DMS153 (cell line): ENCODE results near the gene LIG3.
"Not testable (repeated sequence)": the region's sequence is repeated elsewhere in the genome, so short reads cannot be mapped to it uniquely, and the experiment has no call there.

Experiments used
- DNase-seq: peaks from one replicate; lab custom pipeline; 2025; lab: John Stamatoyannopoulos, UW

Gene LIG3

GRCh38 chr17:34980353-34980680 is at the start of gene LIG3:
LIG3 (plus strand) TSS chr17:34980512; CDS start chr17:34983006, 2,494 bp downstream.
- peak; percentile 85 for DNase-seq

- not testable (repeated sequence) for DNase-seq
Measured at GRCh38 chr17:34950780-34951179, 29.5 kb upstream of the LIG3 start.

- DNase-seq, result no peak
Measured at GRCh38 chr17:34958438-34958837, 21.9 kb upstream of the LIG3 start.

GRCh38 chr17:34961093-34961911 is 19.0 kb upstream of the LIG3 start, which contains the start of the genes CCT6B and ZNF830:
CCT6B (minus strand) TSS chr17:34961460; CDS start chr17:34961393, 67 bp downstream.
ZNF830 (plus strand) TSS chr17:34961540; CDS start chr17:34961567, 27 bp downstream.
- peak; percentile 81 for DNase-seq

GRCh38 chr17:34974179-34974578 is 6.1 kb upstream of the LIG3 start:
- DNase-seq, result no peak

- DNase-seq, result no peak
Measured at GRCh38 chr17:34974794-34975785, 5.2 kb upstream of the LIG3 start.

- no peak for DNase-seq
Measured at GRCh38 chr17:34979153-34979552, 1.2 kb upstream of the LIG3 start.

- no peak for DNase-seq
Measured at GRCh38 chr17:34979650-34980352, 511 bp upstream of the LIG3 start.

GRCh38 chr17:34980681-34981537 is 597 bp downstream of the LIG3 start:
- peak; percentile 31 for DNase-seq

- DNase-seq, result peak; percentile 19
Measured at GRCh38 chr17:34981538-34982241, 1.4 kb downstream of the LIG3 start.

GRCh38 chr17:34987232-34987631 is 6.9 kb downstream of the LIG3 start:
- no peak for DNase-seq

- no peak for DNase-seq
Measured at GRCh38 chr17:34988644-34989043, 8.3 kb downstream of the LIG3 start.

GRCh38 chr17:34989473-34989872 is 9.2 kb downstream of the LIG3 start:
- DNase-seq, result no peak

GRCh38 chr17:34990921-34991365 is 10.6 kb downstream of the LIG3 start:
- DNase-seq, result no peak

GRCh38 chr17:34991606-34992005 is 11.3 kb downstream of the LIG3 start:
- no peak for DNase-seq

GRCh38 chr17:34993031-34993430 is 12.7 kb downstream of the LIG3 start:
- no peak for DNase-seq

GRCh38 chr17:34996422-34997285 is 16.3 kb downstream of the LIG3 start:
- DNase-seq, result no peak

- DNase-seq, result no peak
Measured at GRCh38 chr17:34997355-34997862, 17.1 kb downstream of the LIG3 start.

- DNase-seq, result peak; percentile 54
Measured at GRCh38 chr17:34998205-34998604, 17.9 kb downstream of the LIG3 start.
